ENCODE results near the gene OR56A4.

The OR56A4 gene, protein sequence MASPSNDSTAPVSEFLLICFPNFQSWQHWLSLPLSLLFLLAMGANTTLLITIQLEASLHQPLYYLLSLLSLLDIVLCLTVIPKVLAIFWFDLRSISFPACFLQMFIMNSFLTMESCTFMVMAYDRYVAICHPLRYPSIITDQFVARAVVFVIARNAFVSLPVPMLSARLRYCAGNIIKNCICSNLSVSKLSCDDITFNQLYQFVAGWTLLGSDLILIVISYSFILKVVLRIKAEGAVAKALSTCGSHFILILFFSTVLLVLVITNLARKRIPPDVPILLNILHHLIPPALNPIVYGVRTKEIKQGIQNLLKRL

DNA sequence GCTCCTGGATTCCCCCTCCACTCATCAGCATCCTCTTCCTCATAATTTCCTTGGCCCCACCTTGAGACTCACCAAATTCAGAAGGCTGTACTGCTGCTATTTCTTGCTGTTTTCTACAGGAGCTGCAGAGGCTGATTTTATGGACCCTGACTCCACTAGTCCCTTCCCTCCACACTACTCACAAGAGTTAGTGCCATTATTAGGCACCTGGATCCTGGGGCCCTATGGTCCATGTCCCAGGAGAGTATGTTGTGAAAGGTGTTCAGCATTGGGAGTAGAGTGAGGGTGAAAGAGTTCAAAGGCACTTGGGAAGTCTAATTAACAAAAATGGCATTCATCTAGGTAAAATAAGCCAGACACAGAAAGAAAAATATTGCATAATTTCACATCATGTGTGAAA, at the start of gene OR56A4:
Gene OR56A4 (minus strand): TSS at position 101 of the 400 bp plus-strand sequence. CDS start 3,954 bp downstream, outside the sequence.
- TF ChIP-seq, protein P1, sequence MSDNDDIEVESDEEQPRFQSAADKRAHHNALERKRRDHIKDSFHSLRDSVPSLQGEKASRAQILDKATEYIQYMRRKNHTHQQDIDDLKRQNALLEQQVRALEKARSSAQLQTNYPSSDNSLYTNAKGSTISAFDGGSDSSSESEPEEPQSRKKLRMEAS (IDR thresholded peaks at IDR 0.05; ENCODE audit: low read depth, low read length) = no peak
- TF ChIP-seq MYC (IDR thresholded peaks at IDR 0.05; ENCODE audit: low read depth, low read length) (no peak), POLR2A (IDR thresholded peaks at IDR 0.05; ENCODE audit: extremely low read depth, insufficient read length) (no peak)
- TF ChIP-seq, protein P2, sequence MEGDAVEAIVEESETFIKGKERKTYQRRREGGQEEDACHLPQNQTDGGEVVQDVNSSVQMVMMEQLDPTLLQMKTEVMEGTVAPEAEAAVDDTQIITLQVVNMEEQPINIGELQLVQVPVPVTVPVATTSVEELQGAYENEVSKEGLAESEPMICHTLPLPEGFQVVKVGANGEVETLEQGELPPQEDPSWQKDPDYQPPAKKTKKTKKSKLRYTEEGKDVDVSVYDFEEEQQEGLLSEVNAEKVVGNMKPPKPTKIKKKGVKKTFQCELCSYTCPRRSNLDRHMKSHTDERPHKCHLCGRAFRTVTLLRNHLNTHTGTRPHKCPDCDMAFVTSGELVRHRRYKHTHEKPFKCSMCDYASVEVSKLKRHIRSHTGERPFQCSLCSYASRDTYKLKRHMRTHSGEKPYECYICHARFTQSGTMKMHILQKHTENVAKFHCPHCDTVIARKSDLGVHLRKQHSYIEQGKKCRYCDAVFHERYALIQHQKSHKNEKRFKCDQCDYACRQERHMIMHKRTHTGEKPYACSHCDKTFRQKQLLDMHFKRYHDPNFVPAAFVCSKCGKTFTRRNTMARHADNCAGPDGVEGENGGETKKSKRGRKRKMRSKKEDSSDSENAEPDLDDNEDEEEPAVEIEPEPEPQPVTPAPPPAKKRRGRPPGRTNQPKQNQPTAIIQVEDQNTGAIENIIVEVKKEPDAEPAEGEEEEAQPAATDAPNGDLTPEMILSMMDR (IDR thresholded peaks at IDR 0.05; ENCODE audit: low read depth, low read length) = no peak
- DNase-seq (ENCODE audit: low read depth) = no peak

DNA sequence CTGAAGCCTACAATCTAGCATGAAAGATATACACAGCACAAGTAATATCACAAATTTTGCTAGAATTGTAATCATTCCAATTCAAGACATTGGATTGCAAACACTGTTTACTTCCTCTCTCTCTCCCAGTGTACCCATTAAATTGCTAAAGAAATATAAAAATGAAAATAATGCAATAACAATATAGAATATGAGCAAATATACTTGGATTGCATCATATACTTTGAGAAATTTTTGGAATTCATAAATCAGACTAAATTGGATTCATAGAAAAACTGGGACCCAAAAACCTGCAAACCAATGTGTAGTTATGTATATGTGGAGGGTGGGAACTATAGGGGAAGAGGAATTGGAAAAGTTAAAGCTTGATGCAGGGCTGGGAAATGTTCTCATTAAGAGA, 48.8 kb upstream of the OR56A4 start:
- H3K4me3 ChIP-seq (ENCODE audit: low read depth, low read length) = no peak overlapping the region

More for the DNA sequence above, at the start of gene OR56A4:
- H3K4me3 ChIP-seq (ENCODE audit: low read depth, low read length) = no peak within 1 kb of the TSS

DNA sequence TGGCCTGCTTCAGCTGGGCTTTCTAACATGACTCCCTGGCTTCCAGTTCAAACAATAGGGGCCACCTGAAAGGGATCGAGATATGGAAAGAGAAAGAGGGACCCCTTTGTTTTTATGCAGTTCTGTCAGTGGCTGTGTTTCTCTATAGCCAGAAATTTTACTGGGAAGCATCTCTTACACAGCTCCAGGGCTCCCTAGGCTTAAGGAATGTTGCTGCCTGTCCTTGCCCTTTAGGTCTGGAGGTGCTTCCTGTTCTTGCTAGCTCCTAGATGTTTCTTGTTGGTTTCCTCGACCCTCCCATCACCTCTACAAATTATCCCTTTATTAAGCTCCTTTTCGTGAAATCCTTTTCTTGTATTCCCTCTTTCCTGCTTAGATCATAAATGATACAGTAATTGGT, 45.6 kb upstream of the OR56A4 start:
- no peak overlapping the region for H3K4me3 ChIP-seq (ENCODE audit: low read depth, low read length)
- no peak for DNase-seq (ENCODE audit: low read depth)
- TF ChIP-seq, protein P2 (IDR thresholded peaks at IDR 0.05; ENCODE audit: low read depth, low read length) = no peak
- no peak for TF ChIP-seq POLR2A (IDR thresholded peaks at IDR 0.05; ENCODE audit: extremely low read depth, insufficient read length)
- TF ChIP-seq MYC (IDR thresholded peaks at IDR 0.05; ENCODE audit: low read depth, low read length) = no peak
- TF ChIP-seq, protein P1 (IDR thresholded peaks at IDR 0.05; ENCODE audit: low read depth, low read length) = no peak

More for the DNA sequence above, 48.8 kb upstream of the OR56A4 start:
- no peak for DNase-seq (ENCODE audit: low read depth)
- TF ChIP-seq, protein P1 (IDR thresholded peaks at IDR 0.05; ENCODE audit: low read depth, low read length) = no peak
- no peak for TF ChIP-seq MYC (IDR thresholded peaks at IDR 0.05; ENCODE audit: low read depth, low read length)
- TF ChIP-seq, protein P2 (IDR thresholded peaks at IDR 0.05; ENCODE audit: low read depth, low read length) = no peak
- no peak for TF ChIP-seq POLR2A (IDR thresholded peaks at IDR 0.05; ENCODE audit: extremely low read depth, insufficient read length)

DNA sequence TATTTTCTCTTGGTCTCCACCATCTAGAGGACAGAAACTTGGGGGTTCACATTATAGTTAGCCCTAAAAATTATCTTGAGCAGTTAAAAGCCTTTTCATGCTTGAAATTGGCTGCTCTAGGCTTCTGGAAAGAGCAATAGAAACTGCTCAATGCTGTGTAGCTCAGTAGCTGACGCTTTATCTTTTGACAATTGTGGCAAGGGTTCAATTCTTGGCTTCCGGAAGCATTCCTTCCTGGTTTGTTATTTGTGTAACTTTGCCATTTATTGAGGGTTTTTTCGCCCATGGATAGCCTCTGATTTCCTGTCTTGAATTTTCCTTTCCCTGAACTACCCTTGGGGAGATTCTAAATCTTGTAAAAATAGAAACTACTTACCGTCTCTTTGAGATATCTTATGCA, 34.1 kb upstream of the OR56A4 start:
- TF ChIP-seq, protein P1 (IDR thresholded peaks at IDR 0.05; ENCODE audit: low read depth, low read length) = no peak
- TF ChIP-seq, protein P2 (IDR thresholded peaks at IDR 0.05; ENCODE audit: low read depth, low read length) = no peak
- no peak for TF ChIP-seq MYC (IDR thresholded peaks at IDR 0.05; ENCODE audit: low read depth, low read length)
- TF ChIP-seq POLR2A (IDR thresholded peaks at IDR 0.05; ENCODE audit: extremely low read depth, insufficient read length) = no peak
- no peak for DNase-seq (ENCODE audit: low read depth)
- H3K4me3 ChIP-seq (ENCODE audit: low read depth, low read length) = no peak overlapping the region

DNA sequence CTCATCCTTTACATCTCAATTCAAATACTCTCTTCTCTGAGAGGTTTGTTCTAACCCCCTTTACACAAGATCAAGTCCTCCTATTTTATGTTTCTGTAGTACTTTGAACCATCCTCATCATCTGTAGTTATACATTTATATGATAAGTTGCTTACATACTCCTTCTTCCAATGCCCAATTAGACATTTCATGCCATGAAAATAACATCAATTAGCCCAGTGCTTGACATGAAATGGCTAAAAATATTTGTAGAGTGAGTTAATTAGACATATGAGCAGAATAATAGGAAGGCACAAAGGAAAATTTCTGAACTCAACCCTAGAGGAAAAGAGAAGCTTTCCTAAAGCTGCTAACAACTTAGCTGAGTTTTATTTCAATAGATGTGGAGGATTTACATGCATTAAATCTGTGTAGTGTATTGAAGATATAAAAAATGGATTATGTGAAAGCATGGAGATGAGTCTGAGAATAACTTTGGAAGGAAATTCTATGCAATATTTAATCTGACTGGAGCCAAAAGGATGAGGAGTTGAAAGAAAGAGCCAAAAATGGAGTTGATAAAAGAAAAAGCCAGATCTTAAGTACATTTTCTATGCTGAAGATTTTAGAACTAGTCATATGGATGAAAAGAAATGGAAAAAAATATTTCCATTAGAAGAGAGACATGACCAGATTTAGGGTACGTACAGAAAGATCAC, 24.1 kb upstream of the OR56A4 start, which contains the start of gene OR56A1:
Gene OR56A1 (minus strand): TSS at position 51 of the 698 bp plus-strand sequence. CDS start 3,066 bp downstream, outside the sequence.
- H3K4me3 ChIP-seq (ENCODE audit: low read depth, low read length) = no peak within 1 kb of the TSS
- no peak for TF ChIP-seq MYC (IDR thresholded peaks at IDR 0.05; ENCODE audit: low read depth, low read length)
- TF ChIP-seq, protein P2 (IDR thresholded peaks at IDR 0.05; ENCODE audit: low read depth, low read length) = no peak
- no peak for TF ChIP-seq POLR2A (IDR thresholded peaks at IDR 0.05; ENCODE audit: extremely low read depth, insufficient read length)
- TF ChIP-seq, protein P1 (IDR thresholded peaks at IDR 0.05; ENCODE audit: low read depth, low read length) = no peak
- no peak for DNase-seq (ENCODE audit: low read depth)

All from NB4 (cell line).